Measurements from ENCODE around the gene ETS1. TPM values are rescaled to one million over a fixed set of nuclear protein-coding genes. Genes with fewer than 3 reads are reported as not detected.
A peak's percentile ranks its signal among the peaks of the same experiment; 100 is the strongest.

ETS1 gene
- total and polyA plus RNA-seq, 12 donors: 9.6 to 61.7 (median 43.1) TPM

- H3K27me3 ChIP-seq: no peaks in the 10 kb centered on the region
- intact Hi-C loops (cut with DNase I): no loop called here
- no peak overlapping the region for H3K4me3 ChIP-seq
- no peaks in the 10 kb centered on the region for H3K36me3 ChIP-seq (replicated peaks in 1 of 2)
- 80 to 96% (median 90%) methylated on average over 2 of the region's 2 CpGs for WGBS, 4 donors
- peaks cover 7 to 13% of the 10 kb centered on the region in 2 donors for H3K4me1 ChIP-seq (replicated peaks in 1 of 2)
- no peak for DNase-seq
- no peak for TF ChIP-seq CTCF (IDR thresholded peaks at IDR 0.05)
- TF ChIP-seq POLR2A (IDR thresholded peaks at IDR 0.05): no peak
- no peaks in the 10 kb centered on the region for H3K9me3 ChIP-seq (replicated peaks in 1 of 3)
- H3K27ac ChIP-seq: no peak overlapping the region
Observed at GRCh38 chr11:128527046-128527445, 60.3 kb downstream of the ETS1 start.

GRCh38 chr11:128525411-128526243 is 61.7 kb downstream of the ETS1 start:
- intact Hi-C loops (cut with DNase I): no loop called here
- no peaks in the 10 kb centered on the region for H3K27me3 ChIP-seq
- H3K27ac ChIP-seq: peak overlapping the region in 1 of 5 donors; percentile 13
- H3K4me1 ChIP-seq (replicated peaks in 1 of 2): peaks cover 7 to 13% of the 10 kb centered on the region in 2 donors
- no peak for TF ChIP-seq CTCF (IDR thresholded peaks at IDR 0.05)
- no peak for TF ChIP-seq POLR2A (IDR thresholded peaks at IDR 0.05)
- H3K9me3 ChIP-seq (replicated peaks in 1 of 3): no peaks in the 10 kb centered on the region
- no peak for DNase-seq
- no peaks in the 10 kb centered on the region for H3K36me3 ChIP-seq (replicated peaks in 1 of 2)
- no peak overlapping the region for H3K4me3 ChIP-seq
- WGBS, 4 donors: 25 to 37% (median 29%) methylated on average over 1 of the region's 1 CpG

GRCh38 chr11:128524172-128524571 is 63.2 kb downstream of the ETS1 start:
- DNase-seq: no peak
- peaks cover 7 to 13% of the 10 kb centered on the region in 2 donors for H3K4me1 ChIP-seq (replicated peaks in 1 of 2)
- 85 to 88% (median 87%) methylated on average over 4 of the region's 4 CpGs for whole genome bisulfite sequencing, 4 donors
- no peak overlapping the region for H3K27ac ChIP-seq
- H3K27me3 ChIP-seq: no peaks in the 10 kb centered on the region
- TF ChIP-seq POLR2A (IDR thresholded peaks at IDR 0.05) (no peak), CTCF (IDR thresholded peaks at IDR 0.05) (no peak)
- H3K9me3 ChIP-seq (replicated peaks in 1 of 3): no peaks in the 10 kb centered on the region
- intact Hi-C loops (cut with DNase I): no loop called here
- H3K36me3 ChIP-seq (replicated peaks in 1 of 2): no peaks in the 10 kb centered on the region
- H3K4me3 ChIP-seq: no peak overlapping the region

GRCh38 chr11:128523641-128524040 is 63.7 kb downstream of the ETS1 start:
- WGBS, 4 donors: 31 to 35% (median 33%) methylated on average over 2 of the region's 2 CpGs
- intact Hi-C loops (cut with DNase I): no loop called here
- H3K36me3 ChIP-seq (replicated peaks in 1 of 2): no peaks in the 10 kb centered on the region
- H3K27ac ChIP-seq: peak overlapping the region in 2 of 5 donors; percentile 87 to 95
- H3K9me3 ChIP-seq (replicated peaks in 1 of 3): no peaks in the 10 kb centered on the region
- no peak for DNase-seq
- TF ChIP-seq POLR2A (IDR thresholded peaks at IDR 0.05) (no peak), CTCF (IDR thresholded peaks at IDR 0.05) (no peak)
- peaks cover 7 to 13% of the 10 kb centered on the region in 2 donors for H3K4me1 ChIP-seq (replicated peaks in 1 of 2)
- no peaks in the 10 kb centered on the region for H3K27me3 ChIP-seq
- no peak overlapping the region for H3K4me3 ChIP-seq

Data from adrenal gland (tissue), 12 donors.